SK-N-SH (cell line): ENCODE data around the gene RAB4A. TPM values are rescaled to one million over a fixed set of nuclear protein-coding genes. Genes with fewer than 3 reads are reported as not detected.

Experiments used
- CTCF ChIA-PET: fragments of 300-600, 350-600 bp; formaldehyde crosslinking; extraction: SDS; loops from one replicate; lab custom pipeline; 2021; lab: Yijun Ruan, JAX
- POLR2A ChIA-PET: fragments of 350-600 bp; sonication (Branson Sonifier 250); formaldehyde crosslinking; extraction: SDS; loops from one replicate; lab custom pipeline; 2020; ENCODE audit warnings: antibody characterized with exemption, inconsistent platforms; lab: Yijun Ruan, JAX
- DNase-seq: peaks from one replicate; pipeline ENCODE4 v3.0.0; 2012
- H2AFZ ChIP-seq: fragments of 200-600 bp; sonication (generic); 2 replicates; pipeline ENCODE4 v1.8.1; 2016; ENCODE audit warnings: antibody characterized with exemption, mild to moderate bottlenecking, low read depth
- H3F3A ChIP-seq: fragments of 200-600 bp; sonication (generic); replicated peaks from 2 replicates; pipeline ENCODE3; 2016; ENCODE audit warnings: antibody characterized with exemption, mild to moderate bottlenecking; ENCODE audit not compliant: insufficient read depth
- H3K27ac ChIP-seq, 2 experiments: fragments of 200-500 bp in 1 of 2; fragments of 200-600 bp in 1 of 2; sonication (Bioruptor generic) in 1 of 2; sonication (generic), shearing (Covaris generic) in 1 of 2; 2 replicates each; pipeline versions ENCODE4 v1.5.1 to v1.6.1; 2014 to 2016; ENCODE audit warnings: low read depth in 2 of 2, inconsistent platforms in 1 of 2, low read length in 1 of 2, mild to moderate bottlenecking in 1 of 2, mixed read lengths in 1 of 2
- H3K27me3 ChIP-seq: fragments of 200-600 bp; sonication (generic), shearing (Covaris generic); 2 replicates; pipeline ENCODE4 v1.6.1; 2016; ENCODE audit warnings: mixed run types; ENCODE audit not compliant: insufficient read depth
- H3K36me3 ChIP-seq, 2 experiments: fragments of 200-500 bp in 1 of 2; fragments of 200-600 bp in 1 of 2; sonication (Bioruptor generic) in 1 of 2; sonication (generic) in 1 of 2; replicated peaks in 1 of 2; 2 replicates each; pipeline versions ENCODE3 to v1.5.1; 2014 to 2016; ENCODE audit warnings: low read length in 1 of 2, mild to moderate bottlenecking in 1 of 2; ENCODE audit not compliant: insufficient read depth in 2 of 2, control insufficient read depth in 1 of 2
- H3K4me1 ChIP-seq, 2 experiments: fragments of 200-500 bp in 1 of 2; fragments of 200-600 bp in 1 of 2; sonication (Bioruptor generic) in 1 of 2; sonication (generic), shearing (Covaris generic) in 1 of 2; 2 replicates each; pipeline versions ENCODE4 v1.5.1 to v1.6.1; 2014 to 2016; ENCODE audit warnings: low read depth in 1 of 2, low read length in 1 of 2, mixed run types in 1 of 2; ENCODE audit not compliant: insufficient read depth in 2 of 2, control insufficient read depth in 1 of 2
- H3K4me2 ChIP-seq: fragments of 200-600 bp; sonication (generic), shearing (Covaris generic); 2 replicates; pipeline ENCODE4 v1.6.1; 2017; ENCODE audit warnings: mixed run types
- H3K4me3 ChIP-seq, 2 experiments: fragments of 200-500 bp in 1 of 2; fragments of 200-600 bp in 1 of 2; sonication (Bioruptor generic) in 1 of 2; sonication (generic), shearing (Covaris generic) in 1 of 2; 2 replicates each; pipeline versions ENCODE4 v1.5.1 to v1.8.1; 2014 to 2016; ENCODE audit warnings: low read depth in 2 of 2, inconsistent platforms in 1 of 2, low read length in 1 of 2, mild to moderate bottlenecking in 1 of 2, mixed read lengths in 1 of 2, moderate library complexity in 1 of 2
- H3K79me2 ChIP-seq: fragments of 200-600 bp; sonication (generic); 2 replicates; pipeline ENCODE4 v1.8.1; 2017; ENCODE audit warnings: mild to moderate bottlenecking; ENCODE audit not compliant: insufficient read depth
- H3K9ac ChIP-seq: fragments of 200-600 bp; sonication (generic); 2 replicates; pipeline ENCODE4 v1.6.1; 2017; ENCODE audit warnings: mixed run types
- H3K9me2 ChIP-seq: fragments of 200-600 bp; sonication (generic); 2 replicates; pipeline ENCODE4 v1.6.1; 2017; ENCODE audit warnings: mixed run types
- H3K9me3 ChIP-seq: fragments of 200-600 bp; sonication (generic); 2 replicates; pipeline ENCODE4 v1.6.1; 2017; ENCODE audit warnings: mixed run types, mild to moderate bottlenecking, moderate library complexity
- H4K20me1 ChIP-seq: fragments of 200-600 bp; sonication (generic); 2 replicates; pipeline ENCODE4 v1.6.1; 2017; ENCODE audit warnings: mild to moderate bottlenecking, mixed run types; ENCODE audit not compliant: insufficient read depth
- CHD2 ChIP-seq: fragments of 150-350 bp; IDR thresholded peaks from 2 replicates; pipeline ENCODE4 v1.6.1; 2018; ENCODE audit warnings: low read length; ENCODE audit not compliant: partially characterized antibody
- ELF1 ChIP-seq: IDR thresholded peaks from 2 replicates; pipeline ENCODE4 v1.4.0; 2012
- EZH2phosphoT487 ChIP-seq: fragments of 200-600 bp; sonication (generic); IDR thresholded peaks from 2 replicates; pipeline ENCODE4 v1.6.1; 2017; ENCODE audit warnings: low read depth, mixed run types, mild to moderate bottlenecking, antibody characterized with exemption, moderate library complexity, borderline replicate concordance
- FOXJ3 ChIP-seq: sonication (generic); formaldehyde crosslinking; IDR thresholded peaks from 2 replicates; pipeline ENCODE4 v1.5.1; 2020; ENCODE audit warnings: mild to moderate bottlenecking, missing genetic modification reagents
- GABPA ChIP-seq: IDR thresholded peaks from 2 replicates; pipeline ENCODE4 v1.4.0; 2012; ENCODE audit warnings: low read depth, mild to moderate bottlenecking
- GATA2 ChIP-seq: sonication (generic); formaldehyde crosslinking; IDR thresholded peaks from 2 replicates; pipeline ENCODE4 v1.5.0; 2020; ENCODE audit warnings: mild to moderate bottlenecking, missing genetic modification reagents
- IRF3 ChIP-seq: fragments of 150-350 bp; IDR thresholded peaks from 2 replicates; pipeline ENCODE4 v1.6.1; 2016; ENCODE audit warnings: mild to moderate bottlenecking, low read depth, low read length
- JUND ChIP-seq: IDR thresholded peaks from 2 replicates; pipeline ENCODE4 v1.4.0; 2012
- NFIC ChIP-seq: IDR thresholded peaks from 2 replicates; pipeline ENCODE4 v1.4.0; 2012; ENCODE audit warnings: borderline replicate concordance
- POLR2AphosphoS5 ChIP-seq: IDR thresholded peaks from 2 replicates; pipeline ENCODE4 v1.6.1; 2012; ENCODE audit warnings: low read depth, low read length
- RAD21 ChIP-seq: IDR thresholded peaks from 2 replicates; pipeline ENCODE4 v1.6.1; 2012; ENCODE audit warnings: mild to moderate bottlenecking, low read length
- RXRA ChIP-seq: IDR thresholded peaks from 2 replicates; pipeline ENCODE4 v1.4.0; 2012; ENCODE audit warnings: low read depth, mild to moderate bottlenecking, borderline replicate concordance
- TAF1 ChIP-seq: IDR thresholded peaks from 2 replicates; pipeline ENCODE4 v1.6.1; 2012; ENCODE audit warnings: low read depth, mild to moderate bottlenecking, low read length, moderate library complexity, borderline replicate concordance
- TCF12 ChIP-seq: IDR thresholded peaks from 2 replicates; pipeline ENCODE4 v1.4.0; 2012
- TEAD4 ChIP-seq: IDR thresholded peaks from 2 replicates; pipeline ENCODE4 v1.4.0; 2012; ENCODE audit warnings: mild to moderate bottlenecking, borderline replicate concordance; ENCODE audit not compliant: insufficient read depth
- USF2 ChIP-seq: fragments of 150-350 bp; IDR thresholded peaks from 2 replicates; pipeline ENCODE4 v1.6.1; 2017; ENCODE audit warnings: antibody characterized with exemption, low read length, low read depth, borderline replicate concordance
- ZBTB33 ChIP-seq: IDR thresholded peaks from 2 replicates; pipeline ENCODE4 v1.4.0; 2012; ENCODE audit warnings: low read depth, borderline replicate concordance
- WGBS: methylation state at CpG from one replicate; pipeline ENCODE4 v1.1.6; 2017; ENCODE audit warnings: low lambda C conversion rate; 5-methylcytosine and 5-hydroxymethylcytosine counted together
- polyA plus RNA-seq, 3 experiments: library from polyadenylated mRNA; depleted of rRNA; stranded (reverse); fragments of >200 nt; gene quantifications; 2 replicates each; pipeline ENCODE4 v1.2.3, GENCODE V29; 2012

The RAB4A gene
- polyA plus RNA-seq, 1 of the 3 experiments (the other 2 are of a cell fraction), result 28.1 TPM

- no peak for DNase-seq
- Histone ChIP-seq H2AFZ (no peak overlapping the region), H3K4me1 (no peaks in the 10 kb centered on the region; a peak in 1 of 4 replicates), H3K9me2 (no peaks in the 10 kb centered on the region), H3K27me3 (no peaks in the 10 kb centered on the region), H4K20me1 (no peaks in the 10 kb centered on the region), H3K9ac (no peak overlapping the region), H3K27ac (no peak overlapping the region), H3F3A (no peaks in the 10 kb centered on the region), H3K79me2 (no peaks in the 10 kb centered on the region), H3K4me3 (no peak overlapping the region), H3K4me2 (no peak overlapping the region), H3K9me3 (no peaks in the 10 kb centered on the region), H3K36me3 (peaks cover 30 to 56% of the 10 kb centered on the region in 2 experiments)
- 88% methylated on average over 1 of the region's 1 CpG for WGBS
- TF ChIP-seq RAD21 (no peak), EZH2phosphoT487 (no peak), ZBTB33 (no peak), RXRA (no peak), JUND (no peak), TEAD4 (no peak), CHD2 (no peak), GATA2 (CRISPR knock-in tag) (no peak), GABPA (no peak), IRF3 (no peak), NFIC (no peak), USF2 (no peak), POLR2AphosphoS5 (no peak), FOXJ3 (CRISPR knock-in tag) (no peak), TCF12 (no peak)
- CTCF ChIA-PET, result interaction anchor here (2.0 kb wide), 1 partner anchor 173 kb away, joined by 5 read pairs; no protein-coding TSS in a partner anchor
- POLR2A ChIA-PET, result no interaction called here
Measured at GRCh38 chr1:229309074-229309473, 38.2 kb downstream of the RAB4A start.

GRCh38 chr1:229309684-229310083 is 38.8 kb downstream of the RAB4A start:
- no peak overlapping the region for H3K4me2 ChIP-seq
- peaks cover 24 to 49% of the 10 kb centered on the region in 2 experiments for H3K36me3 ChIP-seq
- H3K27ac ChIP-seq, result no peak overlapping the region
- POLR2A ChIA-PET, result no interaction called here
- DNase-seq, result no peak
- H3K4me3 ChIP-seq, result no peak overlapping the region
- WGBS, result 100% methylated on average over 2 of the region's 2 CpGs
- no peaks in the 10 kb centered on the region for H3K27me3 ChIP-seq
- H3K9me3 ChIP-seq, result no peaks in the 10 kb centered on the region
- no peak overlapping the region for H2AFZ ChIP-seq
- H3K9me2 ChIP-seq, result no peaks in the 10 kb centered on the region
- no peaks in the 10 kb centered on the region; a peak in 1 of 4 replicates for H3K4me1 ChIP-seq
- H3K9ac ChIP-seq, result no peak overlapping the region
- no peaks in the 10 kb centered on the region for H3K79me2 ChIP-seq
- TF ChIP-seq TEAD4 (no peak), TAF1 (no peak), ELF1 (no peak), ZBTB33 (no peak)
- CTCF ChIA-PET, result no interaction called here
- H4K20me1 ChIP-seq, result no peaks in the 10 kb centered on the region
- H3F3A ChIP-seq, result no peaks in the 10 kb centered on the region
